Thyroid gland (tissue), 4 donors: ENCODE results near the gene COL17A1. TPM values are rescaled to one million over a fixed set of nuclear protein-coding genes. Genes with fewer than 3 reads are reported as not detected.

ENCODE experiments used
- DNase-seq, 2 donors: peaks; one replicate each; pipeline ENCODE4 v3.0.0-alpha.2; 2019
- H3K27ac ChIP-seq, 3 donors: fragments of 200-600 bp; sonication (generic); 1 replicate in 2 of 3; 2 replicates in 1 of 3; pipeline ENCODE4 v1.5.1; 2016 to 2019; ENCODE audit warnings: mild to moderate bottlenecking in 1 of 3, moderate library complexity in 1 of 3
- H3K27me3 ChIP-seq: fragments of 200-600 bp; sonication (generic); one replicate; pipeline ENCODE4 v1.5.1; 2019
- H3K36me3 ChIP-seq, 2 donors: fragments of 200-600 bp; sonication (generic); one replicate each; pipeline ENCODE4 v1.5.1; 2016 to 2019
- H3K4me1 ChIP-seq, 2 donors: fragments of 200-600 bp; sonication (generic); one replicate each; pipeline ENCODE4 v1.5.1; 2017 to 2019
- H3K4me3 ChIP-seq, 3 donors: fragments of 200-600 bp; sonication (generic); replicated peaks in 1 of 3; 1 replicate in 2 of 3; 2 replicates in 1 of 3; pipeline ENCODE4 v1.5.1; 2016; ENCODE audit warnings: mild to moderate bottlenecking in 1 of 3
- H3K9me3 ChIP-seq: fragments of 200-600 bp; sonication (generic); one replicate; pipeline ENCODE4 v1.5.1; 2017
- POLR2A ChIP-seq, 2 donors: fragments of 450-650 bp; IDR thresholded peaks; one replicate each; pipeline ENCODE4 v1.6.1; 2017; ENCODE audit warnings: antibody characterized with exemption in 2 of 2, mild to moderate bottlenecking in 2 of 2, moderate library complexity in 1 of 2
- WGBS, 2 donors: methylation state at CpG; one replicate each; pipeline ENCODE4 v1.1.5; 2017; 5-methylcytosine and 5-hydroxymethylcytosine counted together
- intact Hi-C: fragments of 100-400 bp; cut with DNase I; formaldehyde crosslinking; loops from one replicate; pipeline ENCODE4 v1.15.1; 2023
- total RNA-seq, 4 donors: library from RNA; depleted of rRNA; stranded (reverse); fragments of >200 nt; gene quantifications; one replicate each; pipeline ENCODE4 v1.2.3, GENCODE V29; 2016
- TF ChIP-seq, protein P1 (sequence below), 6 experiments: fragments of 200-600 bp in 3 of 6; fragments of 450-650 bp in 3 of 6; sonication (generic) in 3 of 6; IDR thresholded peaks; one replicate each; pipeline ENCODE4 v1.5.1; 2016 to 2019; ENCODE audit warnings: antibody characterized with exemption in 6 of 6, mild to moderate bottlenecking in 2 of 6, inconsistent platforms in 1 of 6, moderate library complexity in 1 of 6

Gene COL17A1
- total RNA-seq, 4 donors from 2014 or later = 0.49 to 10.2 (median 2.3) TPM

GRCh38 chr10:103991393-103992128 is 94.1 kb downstream of the COL17A1 start:
- 80 to 97% methylated on average over 3 of the region's 3 CpGs for WGBS, 2 donors
- DNase-seq = no peak
- TF ChIP-seq, protein P1, sequence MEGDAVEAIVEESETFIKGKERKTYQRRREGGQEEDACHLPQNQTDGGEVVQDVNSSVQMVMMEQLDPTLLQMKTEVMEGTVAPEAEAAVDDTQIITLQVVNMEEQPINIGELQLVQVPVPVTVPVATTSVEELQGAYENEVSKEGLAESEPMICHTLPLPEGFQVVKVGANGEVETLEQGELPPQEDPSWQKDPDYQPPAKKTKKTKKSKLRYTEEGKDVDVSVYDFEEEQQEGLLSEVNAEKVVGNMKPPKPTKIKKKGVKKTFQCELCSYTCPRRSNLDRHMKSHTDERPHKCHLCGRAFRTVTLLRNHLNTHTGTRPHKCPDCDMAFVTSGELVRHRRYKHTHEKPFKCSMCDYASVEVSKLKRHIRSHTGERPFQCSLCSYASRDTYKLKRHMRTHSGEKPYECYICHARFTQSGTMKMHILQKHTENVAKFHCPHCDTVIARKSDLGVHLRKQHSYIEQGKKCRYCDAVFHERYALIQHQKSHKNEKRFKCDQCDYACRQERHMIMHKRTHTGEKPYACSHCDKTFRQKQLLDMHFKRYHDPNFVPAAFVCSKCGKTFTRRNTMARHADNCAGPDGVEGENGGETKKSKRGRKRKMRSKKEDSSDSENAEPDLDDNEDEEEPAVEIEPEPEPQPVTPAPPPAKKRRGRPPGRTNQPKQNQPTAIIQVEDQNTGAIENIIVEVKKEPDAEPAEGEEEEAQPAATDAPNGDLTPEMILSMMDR (IDR thresholded peaks at IDR 0.05) = no peak
- TF ChIP-seq POLR2A (IDR thresholded peaks at IDR 0.05) = no peak
- intact Hi-C loops = no loop called here
- no peaks in the 10 kb centered on the region for H3K27me3 ChIP-seq
- H3K9me3 ChIP-seq = no peaks in the 10 kb centered on the region
- no peak overlapping the region for H3K27ac ChIP-seq
- H3K36me3 ChIP-seq = no peaks in the 10 kb centered on the region
- peaks cover 0 to 14% of the 10 kb centered on the region in 2 donors for H3K4me1 ChIP-seq
- no peak overlapping the region for H3K4me3 ChIP-seq

DNA sequence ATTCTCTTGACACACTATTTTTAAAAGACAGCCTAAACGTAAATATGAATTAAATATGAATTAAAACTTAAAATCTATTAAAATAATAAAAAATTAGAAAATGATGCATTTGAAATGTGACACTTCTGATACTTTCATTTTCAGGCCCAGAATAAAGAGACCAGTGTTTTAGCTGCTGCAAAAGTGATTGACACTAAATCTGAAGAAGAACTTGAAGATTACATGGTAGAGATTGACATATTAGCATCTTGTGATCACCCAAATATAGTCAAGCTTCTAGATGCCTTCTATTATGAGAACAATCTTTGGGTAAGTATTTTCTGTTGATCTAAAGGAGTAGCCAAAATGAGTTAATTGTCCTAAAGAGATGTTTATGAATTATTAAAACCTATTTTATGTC is 95.1 kb downstream of the COL17A1 start:
- Histone ChIP-seq H3K4me3 (no peak overlapping the region), H3K27me3 (no peaks in the 10 kb centered on the region), H3K36me3 (no peaks in the 10 kb centered on the region), H3K27ac (no peak overlapping the region), H3K4me1 (peaks cover 5 to 24% of the 10 kb centered on the region in 2 donors), H3K9me3 (no peaks in the 10 kb centered on the region)
- intact Hi-C loops = no loop called here
- 89 to 93% methylated on average over 1 of the region's 1 CpG for WGBS, 2 donors
- no peak for DNase-seq
- TF ChIP-seq POLR2A (IDR thresholded peaks at IDR 0.05) = no peak
- TF ChIP-seq, protein P1 (IDR thresholded peaks at IDR 0.05) = no peak

- intact Hi-C loops = no loop called here
- H3K27me3 ChIP-seq = no peaks in the 10 kb centered on the region
- H3K4me3 ChIP-seq = no peak overlapping the region
- TF ChIP-seq POLR2A (IDR thresholded peaks at IDR 0.05) = no peak
- TF ChIP-seq, protein P1 (IDR thresholded peaks at IDR 0.05) = no peak
- DNase-seq = no peak
- WGBS, 2 donors = 88 to 89% methylated on average over 3 of the region's 3 CpGs
- H3K9me3 ChIP-seq = no peaks in the 10 kb centered on the region
- H3K27ac ChIP-seq = no peak overlapping the region
- no peaks in the 10 kb centered on the region for H3K36me3 ChIP-seq
- H3K4me1 ChIP-seq = peaks cover 5 to 27% of the 10 kb centered on the region in 2 donors
Observed at GRCh38 chr10:103990121-103990520, 95.6 kb downstream of the COL17A1 start.

DNA sequence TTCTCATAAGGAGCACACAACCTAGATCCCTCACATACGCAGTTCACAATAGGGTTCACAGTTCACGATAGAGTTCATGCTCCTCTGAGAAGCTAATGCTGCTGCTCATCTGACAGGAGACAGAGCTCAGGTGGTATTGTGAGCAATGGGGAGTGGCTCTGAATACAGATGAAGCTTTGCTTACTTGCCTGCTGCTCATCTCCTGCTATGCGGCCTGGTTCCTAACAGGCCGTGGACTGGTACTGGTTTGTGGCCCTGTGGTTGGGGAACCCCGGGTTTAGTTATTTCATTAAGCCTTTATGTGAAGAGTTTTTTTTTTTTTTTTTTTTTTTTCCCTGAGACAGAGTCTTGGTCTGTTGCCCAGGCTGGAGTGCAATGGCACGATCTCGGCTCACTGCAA is 99.3 kb downstream of the COL17A1 start:
- TF ChIP-seq POLR2A (IDR thresholded peaks at IDR 0.05) = no peak
- TF ChIP-seq, protein P1 (IDR thresholded peaks at IDR 0.05) = no peak
- Histone ChIP-seq H3K9me3 (no peaks in the 10 kb centered on the region), H3K27ac (no peak overlapping the region), H3K36me3 (no peaks in the 10 kb centered on the region), H3K4me1 (peaks cover 5 to 27% of the 10 kb centered on the region in 2 donors), H3K4me3 (no peak overlapping the region), H3K27me3 (no peaks in the 10 kb centered on the region)
- intact Hi-C loops = no loop called here
- 72 to 85% methylated on average over 7 of the region's 7 CpGs for WGBS, 2 donors
- no peak for DNase-seq

DNA sequence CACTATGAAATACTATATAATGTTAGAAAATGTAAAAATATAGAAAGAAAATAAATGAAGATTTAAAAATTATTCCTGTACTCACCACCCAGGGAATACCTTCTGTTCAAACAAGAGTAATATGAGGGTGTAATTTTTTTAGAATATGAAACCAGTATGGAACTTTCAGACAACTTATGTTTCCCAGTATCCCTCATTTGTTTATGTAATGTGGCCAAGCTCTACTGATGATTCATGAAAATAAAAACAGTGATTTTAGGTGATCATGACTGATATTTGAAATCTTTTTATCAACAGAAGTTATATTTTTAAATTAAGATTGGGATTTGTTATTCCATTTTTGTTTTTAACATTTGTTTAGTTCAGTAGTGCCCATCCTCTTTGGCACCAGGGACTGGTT is 100.0 kb downstream of the COL17A1 start:
- H3K36me3 ChIP-seq = no peaks in the 10 kb centered on the region
- H3K9me3 ChIP-seq = no peaks in the 10 kb centered on the region
- no peaks in the 10 kb centered on the region for H3K27me3 ChIP-seq
- H3K4me1 ChIP-seq = peaks cover 5 to 27% of the 10 kb centered on the region in 2 donors
- H3K27ac ChIP-seq = no peak overlapping the region
- TF ChIP-seq POLR2A (IDR thresholded peaks at IDR 0.05) = no peak
- TF ChIP-seq, protein P1 (IDR thresholded peaks at IDR 0.05) = no peak
- DNase-seq = no peak
- intact Hi-C loops = no loop called here
- no peak overlapping the region for H3K4me3 ChIP-seq
